PC-3 (cell line): Measurements from ENCODE around the gene UGT2B17.

Experiments
- EZH2 ChIP-seq: fragments of 300-600 bp; sonication (generic); IDR thresholded peaks from one replicate; pipeline ENCODE4 v1.6.1; 2017; ENCODE audit warnings: antibody characterized with exemption, mild to moderate bottlenecking, low read length; ENCODE audit not compliant: unreplicated experiment
- TF ChIP-seq, protein P1 (sequence below): fragments of 300-600 bp; sonication (generic); conservative IDR thresholded peaks from 2 replicates; pipeline ENCODE4 v1.5.1; 2017; ENCODE audit warnings: antibody characterized with exemption, low read depth, mild to moderate bottlenecking, low read length

GRCh38 chr4:68575081-68575480, 1.0 kb downstream of the UGT2B17 start:
- TF ChIP-seq, protein P1, sequence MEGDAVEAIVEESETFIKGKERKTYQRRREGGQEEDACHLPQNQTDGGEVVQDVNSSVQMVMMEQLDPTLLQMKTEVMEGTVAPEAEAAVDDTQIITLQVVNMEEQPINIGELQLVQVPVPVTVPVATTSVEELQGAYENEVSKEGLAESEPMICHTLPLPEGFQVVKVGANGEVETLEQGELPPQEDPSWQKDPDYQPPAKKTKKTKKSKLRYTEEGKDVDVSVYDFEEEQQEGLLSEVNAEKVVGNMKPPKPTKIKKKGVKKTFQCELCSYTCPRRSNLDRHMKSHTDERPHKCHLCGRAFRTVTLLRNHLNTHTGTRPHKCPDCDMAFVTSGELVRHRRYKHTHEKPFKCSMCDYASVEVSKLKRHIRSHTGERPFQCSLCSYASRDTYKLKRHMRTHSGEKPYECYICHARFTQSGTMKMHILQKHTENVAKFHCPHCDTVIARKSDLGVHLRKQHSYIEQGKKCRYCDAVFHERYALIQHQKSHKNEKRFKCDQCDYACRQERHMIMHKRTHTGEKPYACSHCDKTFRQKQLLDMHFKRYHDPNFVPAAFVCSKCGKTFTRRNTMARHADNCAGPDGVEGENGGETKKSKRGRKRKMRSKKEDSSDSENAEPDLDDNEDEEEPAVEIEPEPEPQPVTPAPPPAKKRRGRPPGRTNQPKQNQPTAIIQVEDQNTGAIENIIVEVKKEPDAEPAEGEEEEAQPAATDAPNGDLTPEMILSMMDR = no peak
- no peak for TF ChIP-seq EZH2
